ENCODE results near the gene ISY1.
"Not testable (repeated sequence)": the region's sequence is repeated elsewhere in the genome, so short reads cannot be mapped to it uniquely, and the experiment has no call there.

Gene ISY1

GRCh38 chr3:129120254-129121004 is 40.4 kb downstream of the ISY1 start:
- DNase-seq, result no peak

GRCh38 chr3:129119365-129120100 is 41.3 kb downstream of the ISY1 start:
- no peak for DNase-seq

- DNase-seq, result no peak
Measured at GRCh38 chr3:129118745-129119144, 42.1 kb downstream of the ISY1 start.

GRCh38 chr3:129117134-129117533 is 43.7 kb downstream of the ISY1 start:
- no peak for DNase-seq

- no peak for DNase-seq
Measured at GRCh38 chr3:129116482-129116946, 44.3 kb downstream of the ISY1 start.

GRCh38 chr3:129114455-129114854 is 46.4 kb downstream of the ISY1 start:
- no peak for DNase-seq

GRCh38 chr3:129112308-129113052 is 48.4 kb downstream of the ISY1 start:
- DNase-seq, result no peak

GRCh38 chr3:129111076-129111780 is 49.6 kb downstream of the ISY1 start:
- not testable (repeated sequence) for DNase-seq

GRCh38 chr3:129107793-129108192 is 53.1 kb downstream of the ISY1 start:
- no peak for DNase-seq

GRCh38 chr3:129106866-129107565 is 53.8 kb downstream of the ISY1 start:
- no peak for DNase-seq

GRCh38 chr3:129106320-129106719 is 54.5 kb downstream of the ISY1 start:
- DNase-seq, result no peak

- DNase-seq, result no peak
Measured at GRCh38 chr3:129105862-129106261, 55.0 kb downstream of the ISY1 start.

- DNase-seq, result no peak
Measured at GRCh38 chr3:129104498-129105079, 56.3 kb downstream of the ISY1 start.

- DNase-seq, result no peak
Measured at GRCh38 chr3:129104051-129104450, 56.8 kb downstream of the ISY1 start.

GRCh38 chr3:129103296-129103695 is 57.6 kb downstream of the ISY1 start:
- no peak for DNase-seq

- DNase-seq, result no peak
Measured at GRCh38 chr3:129101370-129102138, 59.3 kb downstream of the ISY1 start.

- no peak for DNase-seq
Measured at GRCh38 chr3:129100274-129100673, 60.6 kb downstream of the ISY1 start.

- DNase-seq, result no peak
Measured at GRCh38 chr3:129095285-129095684, 65.6 kb downstream of the ISY1 start.

GRCh38 chr3:129088312-129088711 is 72.6 kb downstream of the ISY1 start:
- not testable (repeated sequence) for DNase-seq

GRCh38 chr3:129087904-129088303 is 73.0 kb downstream of the ISY1 start:
- not testable (repeated sequence) for DNase-seq

- DNase-seq, result no peak
Measured at GRCh38 chr3:129087138-129087702, 73.6 kb downstream of the ISY1 start.

All from activated gamma-delta T cell (primary cell).